DND-41 (cell line): ENCODE data around the gene LYRM1.

Experiments
- ATAC-seq: fragments of 200-7000 bp; cut with Tn5 transposase; 3 replicates; pipeline ENCODE4 v1.9.1; 2021; ENCODE audit warnings: low read depth; ENCODE audit not compliant: insufficient read depth
- DNase-seq: peaks from one replicate; pipeline ENCODE4 v3.0.0-alpha.2; 2020
- H2AFZ ChIP-seq: 2 replicates; pipeline ENCODE4 v1.6.0; 2012; ENCODE audit warnings: low read depth, low read length
- H3K27ac ChIP-seq: 2 replicates; pipeline ENCODE4 v1.5.1; 2012; ENCODE audit warnings: low read length, inconsistent platforms
- H3K27me3 ChIP-seq: fragments of 200-600 bp; sonication (generic); 2 replicates; pipeline ENCODE4 v1.6.0; 2012; ENCODE audit warnings: low read length, mild to moderate bottlenecking, inconsistent platforms; ENCODE audit not compliant: insufficient read depth, poor library complexity
- H3K36me3 ChIP-seq: 2 replicates; pipeline ENCODE4 v1.5.1; 2012; ENCODE audit warnings: low read length, inconsistent platforms; ENCODE audit not compliant: insufficient read depth
- H3K4me1 ChIP-seq: 2 replicates; pipeline ENCODE4 v1.5.1; 2012; ENCODE audit warnings: mild to moderate bottlenecking, low read length; ENCODE audit not compliant: insufficient read depth
- H3K4me2 ChIP-seq: 2 replicates; pipeline ENCODE4 v1.6.0; 2012; ENCODE audit warnings: mild to moderate bottlenecking, moderate library complexity, low read length, inconsistent platforms; ENCODE audit not compliant: insufficient read depth
- H3K4me3 ChIP-seq, 2 experiments: fragments of 200-600 bp in 1 of 2; shearing (Covaris generic) in 1 of 2; 2 replicates each; pipeline ENCODE4 v1.5.1; 2012 to 2016; ENCODE audit warnings: inconsistent platforms in 2 of 2, low read length in 2 of 2, mild to moderate bottlenecking in 2 of 2, low read depth in 1 of 2, moderate library complexity in 1 of 2
- H3K79me2 ChIP-seq: 2 replicates; pipeline ENCODE4 v1.6.0; 2012; ENCODE audit warnings: low read length, inconsistent platforms; ENCODE audit not compliant: insufficient read depth
- H3K9ac ChIP-seq: 2 replicates; pipeline ENCODE4 v1.6.0; 2012; ENCODE audit warnings: low read depth, mild to moderate bottlenecking, inconsistent platforms, low read length, moderate library complexity
- H3K9me3 ChIP-seq: 2 replicates; pipeline ENCODE4 v1.5.1; 2012; ENCODE audit warnings: low read length, moderate library complexity, mild to moderate bottlenecking, inconsistent platforms; ENCODE audit not compliant: insufficient read depth, severe bottlenecking
- H4K20me1 ChIP-seq: 2 replicates; pipeline ENCODE4 v1.6.0; 2012; ENCODE audit warnings: low read length; ENCODE audit not compliant: insufficient read depth
- EZH2 ChIP-seq: IDR thresholded peaks from 3 replicates; pipeline ENCODE4 v1.6.1; 2012; ENCODE audit warnings: borderline replicate concordance, low read depth, mild to moderate bottlenecking, moderate library complexity, low read length, inconsistent platforms; ENCODE audit not compliant: severe bottlenecking
- TF ChIP-seq, protein P1 (sequence below): IDR thresholded peaks from 2 replicates; pipeline ENCODE4 v1.5.1; 2012; ENCODE audit warnings: borderline replicate concordance, low read length, moderate library complexity, mild to moderate bottlenecking; ENCODE audit not compliant: poor library complexity, severe bottlenecking; ENCODE audit errors: extremely low read depth

LYRM1 gene

DNA sequence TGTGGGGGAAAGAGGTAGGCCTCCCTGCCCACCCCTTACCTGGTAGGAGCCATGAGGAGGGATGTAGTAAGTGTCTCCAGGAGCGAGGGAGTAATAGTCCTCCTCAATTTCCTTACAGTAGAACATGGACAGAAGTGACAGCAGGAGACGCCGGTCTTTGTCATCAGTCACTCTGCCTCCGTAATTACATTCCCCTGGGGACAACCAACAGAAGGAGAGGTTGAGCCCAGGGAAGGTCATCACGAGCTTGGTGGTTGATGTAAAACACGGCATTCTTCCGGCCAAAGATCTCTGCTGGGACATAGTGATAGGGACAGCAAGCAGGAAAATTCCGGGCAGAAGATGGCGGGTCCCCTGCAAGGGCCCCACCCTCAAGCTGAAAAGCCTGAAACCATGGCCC, 47.9 kb downstream of the LYRM1 start:
- Histone ChIP-seq H3K79me2 (no peaks in the 10 kb centered on the region), H3K9me3 (no peaks in the 10 kb centered on the region), H3K4me2 (no peak overlapping the region), H4K20me1 (no peaks in the 10 kb centered on the region), H3K4me1 (no peaks in the 10 kb centered on the region), H3K27ac (no peak overlapping the region), H2AFZ (no peak overlapping the region), H3K9ac (no peak overlapping the region), H3K36me3 (no peaks in the 10 kb centered on the region), H3K27me3 (no peaks in the 10 kb centered on the region), H3K4me3 (no peak overlapping the region)
- TF ChIP-seq, protein P1, sequence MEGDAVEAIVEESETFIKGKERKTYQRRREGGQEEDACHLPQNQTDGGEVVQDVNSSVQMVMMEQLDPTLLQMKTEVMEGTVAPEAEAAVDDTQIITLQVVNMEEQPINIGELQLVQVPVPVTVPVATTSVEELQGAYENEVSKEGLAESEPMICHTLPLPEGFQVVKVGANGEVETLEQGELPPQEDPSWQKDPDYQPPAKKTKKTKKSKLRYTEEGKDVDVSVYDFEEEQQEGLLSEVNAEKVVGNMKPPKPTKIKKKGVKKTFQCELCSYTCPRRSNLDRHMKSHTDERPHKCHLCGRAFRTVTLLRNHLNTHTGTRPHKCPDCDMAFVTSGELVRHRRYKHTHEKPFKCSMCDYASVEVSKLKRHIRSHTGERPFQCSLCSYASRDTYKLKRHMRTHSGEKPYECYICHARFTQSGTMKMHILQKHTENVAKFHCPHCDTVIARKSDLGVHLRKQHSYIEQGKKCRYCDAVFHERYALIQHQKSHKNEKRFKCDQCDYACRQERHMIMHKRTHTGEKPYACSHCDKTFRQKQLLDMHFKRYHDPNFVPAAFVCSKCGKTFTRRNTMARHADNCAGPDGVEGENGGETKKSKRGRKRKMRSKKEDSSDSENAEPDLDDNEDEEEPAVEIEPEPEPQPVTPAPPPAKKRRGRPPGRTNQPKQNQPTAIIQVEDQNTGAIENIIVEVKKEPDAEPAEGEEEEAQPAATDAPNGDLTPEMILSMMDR = no peak
- no peak for TF ChIP-seq EZH2
- ATAC-seq (no peak), DNase-seq (no peak)

DNA sequence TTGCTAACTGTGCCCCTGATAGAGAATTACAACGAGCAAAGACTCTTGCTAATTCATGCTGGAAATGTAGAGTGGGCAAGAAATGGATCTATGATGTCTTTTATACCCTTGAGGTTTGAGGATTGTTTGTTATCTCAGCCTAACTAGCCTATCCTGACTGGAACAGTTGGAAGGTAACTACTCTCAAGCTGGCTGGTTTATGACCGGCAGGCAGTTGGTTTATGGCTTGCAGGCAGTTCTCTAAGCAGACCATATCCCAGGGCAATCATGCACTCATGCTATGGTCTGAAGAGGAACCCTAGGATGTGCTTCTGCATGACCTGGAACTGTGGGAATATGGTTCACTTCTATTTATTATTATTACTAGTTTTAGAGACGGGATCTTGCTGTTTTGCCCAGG, 49.1 kb downstream of the LYRM1 start:
- H4K20me1 ChIP-seq = no peaks in the 10 kb centered on the region
- H3K79me2 ChIP-seq = no peaks in the 10 kb centered on the region
- H3K9ac ChIP-seq = no peak overlapping the region
- DNase-seq (no peak), ATAC-seq (no peak)
- TF ChIP-seq, protein P1 = no peak
- TF ChIP-seq EZH2 = no peak
- no peaks in the 10 kb centered on the region for H3K9me3 ChIP-seq
- no peaks in the 10 kb centered on the region for H3K36me3 ChIP-seq
- H2AFZ ChIP-seq = no peak overlapping the region
- no peaks in the 10 kb centered on the region for H3K27me3 ChIP-seq
- no peak overlapping the region for H3K27ac ChIP-seq
- no peak overlapping the region for H3K4me2 ChIP-seq
- no peaks in the 10 kb centered on the region for H3K4me1 ChIP-seq
- H3K4me3 ChIP-seq = no peak overlapping the region

DNA sequence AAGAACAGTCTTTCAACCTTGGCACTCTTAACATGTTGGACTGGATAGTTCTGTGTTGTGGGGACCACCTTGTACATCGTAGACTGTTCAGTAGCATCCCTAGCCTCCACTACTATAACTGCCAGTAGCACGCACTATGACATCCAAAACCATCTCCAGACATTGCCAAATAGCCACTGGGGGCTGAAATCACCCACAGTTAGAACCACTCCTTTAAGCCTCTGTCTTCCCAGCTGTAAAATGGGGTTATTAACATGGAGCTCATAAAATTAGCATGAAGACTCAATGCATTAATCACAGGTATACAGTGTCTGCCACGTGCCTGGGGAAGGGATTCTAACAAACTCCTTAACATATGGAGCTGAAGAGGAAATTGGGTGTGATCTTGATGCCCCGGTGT, 49.7 kb downstream of the LYRM1 start:
- Histone ChIP-seq H3K4me1 (no peaks in the 10 kb centered on the region), H4K20me1 (no peaks in the 10 kb centered on the region), H3K27me3 (no peaks in the 10 kb centered on the region), H2AFZ (no peak overlapping the region), H3K27ac (no peak overlapping the region), H3K4me3 (no peak overlapping the region), H3K9ac (no peak overlapping the region), H3K79me2 (no peaks in the 10 kb centered on the region), H3K4me2 (no peak overlapping the region), H3K36me3 (no peaks in the 10 kb centered on the region), H3K9me3 (no peaks in the 10 kb centered on the region)
- DNase-seq = no peak
- no peak for ATAC-seq
- no peak for TF ChIP-seq EZH2
- TF ChIP-seq, protein P1 = no peak

- DNase-seq = no peak
- no peaks in the 10 kb centered on the region for H4K20me1 ChIP-seq
- H3K79me2 ChIP-seq = no peaks in the 10 kb centered on the region
- no peaks in the 10 kb centered on the region for H3K4me1 ChIP-seq
- ATAC-seq = no peak
- no peak overlapping the region for H3K9ac ChIP-seq
- no peaks in the 10 kb centered on the region for H3K9me3 ChIP-seq
- no peaks in the 10 kb centered on the region for H3K27me3 ChIP-seq
- no peaks in the 10 kb centered on the region for H3K36me3 ChIP-seq
- H3K27ac ChIP-seq = no peak overlapping the region
- no peak overlapping the region for H3K4me3 ChIP-seq
- H3K4me2 ChIP-seq = no peak overlapping the region
- TF ChIP-seq EZH2 = no peak
- TF ChIP-seq, protein P1 = no peak
- no peak overlapping the region for H2AFZ ChIP-seq
Observed at GRCh38 chr16:20952139-20952920, 51.8 kb downstream of the LYRM1 start.
